Measurements from ENCODE around the gene ITGAD.

ITGAD gene

GRCh38 chr16:31356566-31357323 is 36.4 kb upstream of the ITGAD start:
- no peak overlapping the region for H3K27ac ChIP-seq (ENCODE audit: low read length)
- H3K9me3 ChIP-seq (ENCODE audit: control insufficient read depth, low read depth, low read length) = no peaks in the 10 kb centered on the region
- no peak overlapping the region for H3K4me3 ChIP-seq (ENCODE audit: low read length)
- H3K4me1 ChIP-seq (ENCODE audit: control insufficient read depth, low read depth, low read length) = no peaks in the 10 kb centered on the region
- no peak overlapping the region for H3K9ac ChIP-seq (ENCODE audit: low read length)
- H3K36me3 ChIP-seq (ENCODE audit: control insufficient read depth, low read depth, low read length) = no peaks in the 10 kb centered on the region
- no peaks in the 10 kb centered on the region for H3K27me3 ChIP-seq (ENCODE audit: control insufficient read depth, insufficient read depth, low read length)

GRCh38 chr16:31357324-31358109 is 35.6 kb upstream of the ITGAD start:
- Histone ChIP-seq H3K4me3 (ENCODE audit: low read length) (no peak overlapping the region), H3K9ac (ENCODE audit: low read length) (no peak overlapping the region), H3K27ac (ENCODE audit: low read length) (no peak overlapping the region), H3K36me3 (ENCODE audit: control insufficient read depth, low read depth, low read length) (no peaks in the 10 kb centered on the region), H3K4me1 (ENCODE audit: control insufficient read depth, low read depth, low read length) (no peaks in the 10 kb centered on the region), H3K9me3 (ENCODE audit: control insufficient read depth, low read depth, low read length) (no peaks in the 10 kb centered on the region), H3K27me3 (ENCODE audit: control insufficient read depth, insufficient read depth, low read length) (no peaks in the 10 kb centered on the region)

DNA sequence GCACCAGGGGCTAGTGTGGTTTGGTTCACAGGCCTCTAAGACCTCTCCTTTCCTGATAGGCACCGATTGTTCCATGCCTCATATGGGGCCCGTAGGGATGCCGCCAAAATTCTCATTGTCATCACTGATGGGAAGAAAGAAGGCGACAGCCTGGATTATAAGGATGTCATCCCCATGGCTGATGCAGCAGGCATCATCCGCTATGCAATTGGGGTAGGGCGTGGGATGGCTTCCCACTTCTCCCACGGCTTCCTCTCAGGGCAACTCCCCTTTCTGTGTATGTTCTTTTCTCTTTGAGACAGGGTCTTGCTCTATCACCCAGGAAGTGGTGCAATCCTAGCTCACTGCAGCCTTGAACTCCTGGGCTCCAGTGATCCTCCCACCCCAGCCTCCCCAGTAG is 32.9 kb upstream of the ITGAD start:
- no peaks in the 10 kb centered on the region for H3K4me1 ChIP-seq (ENCODE audit: control insufficient read depth, low read depth, low read length)
- H3K27me3 ChIP-seq (ENCODE audit: control insufficient read depth, insufficient read depth, low read length) = no peaks in the 10 kb centered on the region
- H3K9ac ChIP-seq (ENCODE audit: low read length) = no peak overlapping the region
- H3K36me3 ChIP-seq (ENCODE audit: control insufficient read depth, low read depth, low read length) = no peaks in the 10 kb centered on the region
- H3K4me3 ChIP-seq (ENCODE audit: low read length) = no peak overlapping the region
- no peaks in the 10 kb centered on the region for H3K9me3 ChIP-seq (ENCODE audit: control insufficient read depth, low read depth, low read length)
- H3K27ac ChIP-seq (ENCODE audit: low read length) = no peak overlapping the region

DNA sequence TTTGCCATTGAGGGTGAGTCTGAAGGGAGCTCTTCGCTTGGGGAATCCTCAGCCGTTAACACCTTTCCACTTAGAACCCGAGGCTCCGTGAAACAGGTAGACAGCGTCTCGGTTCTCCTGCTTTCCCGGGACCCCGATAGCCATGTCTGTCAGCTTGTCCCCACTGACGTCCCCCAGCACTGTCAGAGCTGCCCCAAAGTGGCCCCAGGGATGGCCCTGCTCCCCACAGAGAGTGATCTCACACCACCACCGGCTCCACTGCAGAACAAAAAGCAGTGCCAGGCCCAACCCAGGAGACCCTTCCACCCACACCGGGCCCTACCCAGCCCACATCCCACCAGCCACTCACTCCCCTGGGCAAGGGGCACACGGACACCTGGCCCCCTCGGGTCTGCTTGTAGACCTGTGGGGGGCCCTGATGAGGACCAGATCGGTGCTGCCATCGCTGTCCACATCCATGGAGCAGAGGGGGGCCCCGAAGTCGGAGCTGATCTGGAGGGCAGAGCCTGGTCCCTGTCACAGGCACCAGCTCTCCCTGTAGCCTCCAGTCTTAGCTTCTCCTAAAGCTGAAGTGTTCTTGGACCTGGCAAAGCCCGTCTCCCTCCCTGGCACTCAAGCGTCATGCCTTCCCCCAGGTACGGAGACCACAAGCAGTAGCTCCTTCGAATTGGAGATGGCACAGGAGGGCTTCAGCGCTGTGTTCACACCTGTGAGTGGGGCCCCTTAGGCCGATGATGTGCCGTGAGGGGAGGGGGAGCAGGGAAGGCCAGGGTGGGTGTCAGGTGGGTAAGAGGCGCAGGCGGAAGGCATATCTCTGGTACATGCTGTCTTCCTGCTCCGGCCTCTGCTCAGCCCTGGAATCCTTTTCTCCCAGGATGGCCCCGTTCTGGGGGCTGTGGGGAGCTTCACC is 31.7 kb upstream of the ITGAD start:
- Histone ChIP-seq H3K4me1 (ENCODE audit: control insufficient read depth, low read depth, low read length) (no peaks in the 10 kb centered on the region), H3K9ac (ENCODE audit: low read length) (no peak overlapping the region), H3K36me3 (ENCODE audit: control insufficient read depth, low read depth, low read length) (no peaks in the 10 kb centered on the region), H3K27me3 (ENCODE audit: control insufficient read depth, insufficient read depth, low read length) (no peaks in the 10 kb centered on the region), H3K4me3 (ENCODE audit: low read length) (no peak overlapping the region), H3K27ac (ENCODE audit: low read length) (no peak overlapping the region), H3K9me3 (ENCODE audit: control insufficient read depth, low read depth, low read length) (no peaks in the 10 kb centered on the region)

- no peak overlapping the region for H3K9ac ChIP-seq (ENCODE audit: low read length)
- H3K4me3 ChIP-seq (ENCODE audit: low read length) = no peak overlapping the region
- no peaks in the 10 kb centered on the region for H3K27me3 ChIP-seq (ENCODE audit: control insufficient read depth, insufficient read depth, low read length)
- no peaks in the 10 kb centered on the region for H3K9me3 ChIP-seq (ENCODE audit: control insufficient read depth, low read depth, low read length)
- H3K27ac ChIP-seq (ENCODE audit: low read length) = no peak overlapping the region
- no peaks in the 10 kb centered on the region for H3K4me1 ChIP-seq (ENCODE audit: control insufficient read depth, low read depth, low read length)
- H3K36me3 ChIP-seq (ENCODE audit: control insufficient read depth, low read depth, low read length) = no peaks in the 10 kb centered on the region
Observed at GRCh38 chr16:31362476-31363405, 30.4 kb upstream of the ITGAD start.

GRCh38 chr16:31363721-31364120 is 29.4 kb upstream of the ITGAD start:
- H3K36me3 ChIP-seq (ENCODE audit: control insufficient read depth, low read depth, low read length) = no peaks in the 10 kb centered on the region
- no peak overlapping the region for H3K27ac ChIP-seq (ENCODE audit: low read length)
- no peaks in the 10 kb centered on the region for H3K4me1 ChIP-seq (ENCODE audit: control insufficient read depth, low read depth, low read length)
- no peak overlapping the region for H3K9ac ChIP-seq (ENCODE audit: low read length)
- H3K9me3 ChIP-seq (ENCODE audit: control insufficient read depth, low read depth, low read length) = no peaks in the 10 kb centered on the region
- no peak overlapping the region for H3K4me3 ChIP-seq (ENCODE audit: low read length)
- no peaks in the 10 kb centered on the region for H3K27me3 ChIP-seq (ENCODE audit: control insufficient read depth, insufficient read depth, low read length)

GRCh38 chr16:31364421-31364820 is 28.7 kb upstream of the ITGAD start:
- Histone ChIP-seq H3K9me3 (ENCODE audit: control insufficient read depth, low read depth, low read length) (no peaks in the 10 kb centered on the region), H3K4me3 (ENCODE audit: low read length) (no peak overlapping the region), H3K4me1 (ENCODE audit: control insufficient read depth, low read depth, low read length) (no peaks in the 10 kb centered on the region), H3K27ac (ENCODE audit: low read length) (no peak overlapping the region), H3K27me3 (ENCODE audit: control insufficient read depth, insufficient read depth, low read length) (no peaks in the 10 kb centered on the region), H3K9ac (ENCODE audit: low read length) (no peak overlapping the region), H3K36me3 (ENCODE audit: control insufficient read depth, low read depth, low read length) (no peaks in the 10 kb centered on the region)

GRCh38 chr16:31365131-31365865 is 27.8 kb upstream of the ITGAD start:
- H3K36me3 ChIP-seq (ENCODE audit: control insufficient read depth, low read depth, low read length) = no peaks in the 10 kb centered on the region
- no peaks in the 10 kb centered on the region for H3K4me1 ChIP-seq (ENCODE audit: control insufficient read depth, low read depth, low read length)
- H3K9ac ChIP-seq (ENCODE audit: low read length) = no peak overlapping the region
- H3K4me3 ChIP-seq (ENCODE audit: low read length) = no peak overlapping the region
- no peak overlapping the region for H3K27ac ChIP-seq (ENCODE audit: low read length)
- H3K27me3 ChIP-seq (ENCODE audit: control insufficient read depth, insufficient read depth, low read length) = no peaks in the 10 kb centered on the region
- H3K9me3 ChIP-seq (ENCODE audit: control insufficient read depth, low read depth, low read length) = no peaks in the 10 kb centered on the region

- H3K27me3 ChIP-seq (ENCODE audit: control insufficient read depth, insufficient read depth, low read length) = no peaks in the 10 kb centered on the region
- H3K9ac ChIP-seq (ENCODE audit: low read length) = no peak overlapping the region
Observed at GRCh38 chr16:31367853-31368252, 25.3 kb upstream of the ITGAD start.

DNA sequence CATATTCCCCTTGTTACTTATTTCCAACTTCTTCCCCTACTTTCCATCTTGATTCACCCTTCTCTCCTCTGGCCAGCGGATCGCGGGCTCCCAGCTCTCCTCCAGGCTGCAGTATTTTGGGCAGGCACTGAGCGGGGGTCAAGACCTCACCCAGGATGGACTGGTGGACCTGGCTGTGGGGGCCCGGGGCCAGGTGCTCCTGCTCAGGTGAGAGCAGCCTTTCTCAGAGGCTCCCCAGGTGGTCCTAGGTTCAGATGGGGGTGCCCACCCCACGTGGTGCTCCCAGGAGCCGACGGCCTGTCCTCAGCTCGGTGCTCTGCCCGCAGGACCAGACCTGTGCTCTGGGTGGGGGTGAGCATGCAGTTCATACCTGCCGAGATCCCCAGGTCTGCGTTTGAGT is 22.1 kb upstream of the ITGAD start:
- H3K27me3 ChIP-seq (ENCODE audit: control insufficient read depth, insufficient read depth, low read length) = no peaks in the 10 kb centered on the region
- no peak overlapping the region for H3K9ac ChIP-seq (ENCODE audit: low read length)
- no peak overlapping the region for H3K27ac ChIP-seq (ENCODE audit: low read length)
- H3K9me3 ChIP-seq (ENCODE audit: control insufficient read depth, low read depth, low read length) = no peaks in the 10 kb centered on the region
- H3K4me3 ChIP-seq (ENCODE audit: low read length) = no peak overlapping the region
- H3K36me3 ChIP-seq (ENCODE audit: control insufficient read depth, low read depth, low read length) = no peaks in the 10 kb centered on the region
- no peaks in the 10 kb centered on the region for H3K4me1 ChIP-seq (ENCODE audit: control insufficient read depth, low read depth, low read length)

More at GRCh38 chr16:31367853-31368252, 25.3 kb upstream of the ITGAD start:
- no peaks in the 10 kb centered on the region for H3K36me3 ChIP-seq (ENCODE audit: control insufficient read depth, low read depth, low read length)
- H3K4me1 ChIP-seq (ENCODE audit: control insufficient read depth, low read depth, low read length) = no peaks in the 10 kb centered on the region
- no peaks in the 10 kb centered on the region for H3K9me3 ChIP-seq (ENCODE audit: control insufficient read depth, low read depth, low read length)
- H3K27ac ChIP-seq (ENCODE audit: low read length) = no peak overlapping the region
- H3K4me3 ChIP-seq (ENCODE audit: low read length) = no peak overlapping the region
